GM13976 (cell line): Measurements from ENCODE around the gene NAV1.
"Not testable (repeated sequence)": the region's sequence is repeated elsewhere in the genome, so short reads cannot be mapped to it uniquely, and the experiment has no call there.

Experiments
- DNase-seq: peaks from one replicate; pipeline ENCODE4 v3.0.0; 2012; ENCODE audit warnings: low spot score
- CTCF ChIP-seq: IDR thresholded peaks from 2 replicates; pipeline ENCODE4 v1.5.1; 2012; ENCODE audit warnings: borderline replicate concordance, mild to moderate bottlenecking; ENCODE audit not compliant: insufficient read depth; ENCODE audit errors: extremely low read depth, missing control alignments, control extremely low read depth
- in situ Hi-C: fragments of 300-500 bp; cut with MboI; formaldehyde crosslinking; loops from one replicate; pipeline ENCODE4 v1.12.0; 2022; ENCODE audit warnings: low sequenced_read_pairs, mixed read lengths, inconsistent platforms; ENCODE audit not compliant: unreplicated experiment

NAV1 gene

GRCh38 chr1:201545851-201546492, 7.0 kb downstream of the NAV1 start:
- in situ Hi-C loops = no loop called here
- no peak for TF ChIP-seq CTCF
- no peak for DNase-seq

DNA sequence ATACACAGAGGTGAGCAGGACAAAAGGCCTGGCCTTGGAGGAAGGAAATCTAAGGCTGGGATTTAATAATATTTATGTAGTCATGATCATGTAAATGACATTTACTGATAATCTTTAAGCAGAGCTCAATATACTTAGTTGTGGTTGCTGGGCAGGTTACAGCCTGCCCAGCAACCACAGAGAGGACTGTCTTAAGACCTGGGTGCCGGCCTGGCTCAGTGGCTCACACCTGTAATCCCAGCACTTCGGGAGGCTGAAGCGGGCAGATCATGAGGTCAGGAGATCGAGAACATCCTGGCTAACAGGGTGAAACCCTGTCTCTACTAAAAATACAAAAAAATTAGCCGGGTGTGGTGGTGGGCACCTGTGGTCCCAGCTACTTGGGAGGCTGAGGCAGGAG, 10.6 kb downstream of the NAV1 start:
- in situ Hi-C loops = not testable (repeated sequence)

GRCh38 chr1:201551096-201551495, 12.2 kb downstream of the NAV1 start:
- no peak for TF ChIP-seq CTCF
- in situ Hi-C loops = no loop called here
- no peak for DNase-seq

More for the DNA sequence above, 10.6 kb downstream of the NAV1 start:
- not testable (repeated sequence) for DNase-seq

GRCh38 chr1:201551877-201552731, 13.2 kb downstream of the NAV1 start:
- in situ Hi-C loops = no loop called here
- no peak for DNase-seq
- TF ChIP-seq CTCF = no peak

- in situ Hi-C loops = no loop called here
- no peak for DNase-seq
- TF ChIP-seq CTCF = no peak
These were observed 14.0 kb downstream of the NAV1 start for GRCh38 chr1:201552941-201553351.

- DNase-seq = no peak
- no peak for TF ChIP-seq CTCF
- in situ Hi-C loops = no loop called here
These were observed 14.7 kb downstream of the NAV1 start for GRCh38 chr1:201553496-201554189.

GRCh38 chr1:201554190-201554600, 15.3 kb downstream of the NAV1 start:
- TF ChIP-seq CTCF = no peak
- DNase-seq = no peak
- in situ Hi-C loops = no loop called here
